ENCODE measurements around the gene ATE1. TPM values are rescaled to one million over a fixed set of nuclear protein-coding genes. Genes with fewer than 3 reads are reported as not detected.

ATE1 gene
- total and polyA plus RNA-seq, 4 donors: 4.2 to 47.8 (median 13.2) TPM

GRCh38 chr10:121753726-121754476, 173.9 kb downstream of the ATE1 start:
- Histone ChIP-seq H3K27me3 (ENCODE audit: control insufficient read depth in 3 of 3, insufficient read depth in 3 of 3, low read length in 2 of 3) (no peaks in the 10 kb centered on the region), H3K27ac (ENCODE audit: low read depth in 1 of 2, low read length in 1 of 2) (peak overlapping the region in 1 of 2 donors; percentile 64), H3K9me3 (ENCODE audit: control insufficient read depth in 4 of 4, insufficient read depth in 3 of 4, low read length in 3 of 4) (peaks cover 0 to 8% (median 3%) of the 10 kb centered on the region in 4 donors), H3K4me1 (ENCODE audit: control insufficient read depth in 5 of 5, insufficient read depth in 5 of 5, low read length in 5 of 5) (peaks cover 0 to 7% (median 0%) of the 10 kb centered on the region in 5 donors), H3K4me3 (no peak overlapping the region), H3K9ac (ENCODE audit: insufficient read depth in 1 of 2, low read length in 2 of 2) (no peak overlapping the region), H3K36me3 (ENCODE audit: control insufficient read depth in 4 of 4, insufficient read depth in 4 of 4, low read length in 4 of 4) (peaks cover 0 to 11% (median 4%) of the 10 kb centered on the region in 4 donors)
- no peak for TF ChIP-seq CTCF (IDR thresholded peaks at IDR 0.05; ENCODE audit: control extremely low read depth, extremely low read depth)
- DNase-seq: peak in 1 of 3 donors; percentile 40
- peak; percentile 58 for ATAC-seq (ENCODE audit: insufficient read depth, low FRiP score)
- WGBS, 2 donors: 80 to 89% methylated on average over 6 of the region's 6 CpGs

GRCh38 chr10:121751191-121751760, 176.6 kb downstream of the ATE1 start:
- DNase-seq (no peak), ATAC-seq (ENCODE audit: insufficient read depth, low FRiP score) (no peak)
- no peak overlapping the region for H3K27ac ChIP-seq (ENCODE audit: low read depth in 1 of 2, low read length in 1 of 2)
- TF ChIP-seq CTCF (IDR thresholded peaks at IDR 0.05; ENCODE audit: control extremely low read depth, extremely low read depth): no peak
- H3K9ac ChIP-seq (ENCODE audit: insufficient read depth in 1 of 2, low read length in 2 of 2): no peak overlapping the region
- H3K27me3 ChIP-seq (ENCODE audit: control insufficient read depth in 3 of 3, insufficient read depth in 3 of 3, low read length in 2 of 3): no peaks in the 10 kb centered on the region
- WGBS, 2 donors: 98 to 100% methylated on average over 3 of the region's 3 CpGs
- H3K9me3 ChIP-seq (ENCODE audit: control insufficient read depth in 4 of 4, insufficient read depth in 3 of 4, low read length in 3 of 4): peaks cover 0 to 3% (median 0%) of the 10 kb centered on the region in 4 donors
- H3K36me3 ChIP-seq (ENCODE audit: control insufficient read depth in 4 of 4, insufficient read depth in 4 of 4, low read length in 4 of 4): peaks cover 0 to 4% (median 0%) of the 10 kb centered on the region in 4 donors
- H3K4me1 ChIP-seq (ENCODE audit: control insufficient read depth in 5 of 5, insufficient read depth in 5 of 5, low read length in 5 of 5): peaks cover 0 to 7% (median 0%) of the 10 kb centered on the region in 5 donors
- H3K4me3 ChIP-seq: no peak overlapping the region

- TF ChIP-seq CTCF (IDR thresholded peaks at IDR 0.05; ENCODE audit: control extremely low read depth, extremely low read depth): no peak
- H3K27me3 ChIP-seq (ENCODE audit: control insufficient read depth in 3 of 3, insufficient read depth in 3 of 3, low read length in 2 of 3): no peaks in the 10 kb centered on the region
- H3K36me3 ChIP-seq (ENCODE audit: control insufficient read depth in 4 of 4, insufficient read depth in 4 of 4, low read length in 4 of 4): peaks cover 0 to 7% (median 3%) of the 10 kb centered on the region in 4 donors
- H3K27ac ChIP-seq (ENCODE audit: low read depth in 1 of 2, low read length in 1 of 2): no peak overlapping the region
- H3K4me1 ChIP-seq (ENCODE audit: control insufficient read depth in 5 of 5, insufficient read depth in 5 of 5, low read length in 5 of 5): no peaks in the 10 kb centered on the region
- no peak for DNase-seq
- 82 to 96% methylated on average over 3 of the region's 3 CpGs for WGBS, 2 donors
- no peak for ATAC-seq (ENCODE audit: insufficient read depth, low FRiP score)
- H3K4me3 ChIP-seq: no peak overlapping the region
- H3K9me3 ChIP-seq (ENCODE audit: control insufficient read depth in 4 of 4, insufficient read depth in 3 of 4, low read length in 3 of 4): no peaks in the 10 kb centered on the region
- no peak overlapping the region for H3K9ac ChIP-seq (ENCODE audit: insufficient read depth in 1 of 2, low read length in 2 of 2)
Measured at GRCh38 chr10:121747163-121747775, 180.6 kb downstream of the ATE1 start.
